Activated CD8-positive, alpha-beta memory T cell treated with anti-CD3 and anti-CD28 coated beads for 1 hour (primary cell): ENCODE measurements around the gene ST6GALNAC6.
"Not testable (repeated sequence)": the region's sequence is repeated elsewhere in the genome, so short reads cannot be mapped to it uniquely, and the experiment has no call there.

ENCODE experiments used
- DNase-seq, 2 donors: peaks; one replicate each; pipeline ENCODE4 v3.0.0-alpha.2; 2020; ENCODE audit warnings: low read depth in 1 of 2; ENCODE audit errors: extremely low read depth in 1 of 2

ST6GALNAC6 gene

DNA sequence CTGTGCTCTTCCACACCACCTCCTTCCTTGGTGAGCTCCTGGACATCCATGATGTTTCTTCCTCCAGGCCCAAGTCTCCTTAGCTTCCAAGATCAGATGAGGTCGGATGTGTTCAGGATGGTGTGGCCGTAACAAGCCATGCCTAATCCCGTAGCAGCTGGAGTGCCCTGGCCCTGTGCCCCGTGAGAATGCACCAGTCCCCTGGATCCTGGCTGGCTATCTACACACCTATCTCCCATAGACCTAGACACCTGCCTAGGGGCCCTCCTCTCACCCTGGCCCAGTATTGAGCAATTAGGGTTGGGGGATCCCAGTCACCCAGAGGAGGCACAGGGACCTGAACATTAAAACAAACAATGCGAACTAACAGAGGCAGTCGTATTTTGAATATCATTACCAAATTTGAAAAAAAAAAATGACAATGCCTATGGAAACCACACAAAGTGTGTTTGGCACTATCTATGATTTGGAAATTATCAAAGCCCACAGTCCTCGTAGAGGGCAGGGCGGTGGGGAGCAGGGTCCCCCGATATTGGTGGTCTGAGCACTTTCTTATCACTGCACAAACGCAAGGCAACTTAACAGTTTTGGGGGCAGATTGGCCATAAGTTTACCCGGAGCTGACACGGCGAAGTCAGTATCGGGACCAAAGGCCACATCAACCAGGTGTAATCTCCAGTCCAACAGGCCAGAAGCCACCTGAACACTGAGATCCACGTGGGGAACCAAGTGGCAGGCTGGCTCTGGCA, 58.1 kb downstream of the ST6GALNAC6 start:
- no peak for DNase-seq

DNA sequence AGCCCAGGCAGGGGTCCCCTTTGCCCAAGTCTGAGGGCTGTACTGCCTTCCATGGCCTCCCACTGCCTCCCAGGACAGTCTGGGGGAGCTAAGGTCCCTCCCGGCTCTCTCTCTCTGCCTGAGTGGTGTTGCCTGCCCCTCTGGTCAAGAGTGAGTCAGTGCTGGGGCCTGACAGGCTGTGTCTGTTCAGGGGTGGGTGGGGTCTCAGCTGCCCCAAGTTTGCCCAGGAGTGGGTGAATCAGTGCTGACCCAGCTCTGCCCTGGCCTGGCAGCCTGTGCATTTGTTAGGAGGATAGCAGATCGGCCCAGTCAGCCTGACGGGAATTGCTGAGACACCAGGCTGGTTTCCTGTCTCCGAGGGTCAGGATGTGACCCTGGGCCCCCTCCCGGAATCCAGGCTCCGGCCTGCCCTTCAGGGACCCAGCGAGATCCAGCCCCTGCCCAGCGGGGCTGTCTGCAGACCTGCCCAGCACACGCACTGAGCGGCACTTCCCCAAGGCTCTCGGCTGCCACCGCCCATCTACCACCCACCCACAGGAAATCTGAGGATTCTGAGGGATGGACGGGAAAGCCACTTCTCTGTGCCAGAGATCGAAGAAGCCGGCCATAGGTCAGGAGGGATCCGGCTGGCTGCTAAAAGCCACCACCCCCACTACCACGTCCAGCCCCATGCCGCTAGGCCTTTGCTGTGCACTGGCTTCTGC, 60.9 kb downstream of the ST6GALNAC6 start:
- DNase-seq = no peak

- DNase-seq = no peak
These were observed 62.1 kb downstream of the ST6GALNAC6 start for GRCh38 chr9:127837346-127837745.

DNA sequence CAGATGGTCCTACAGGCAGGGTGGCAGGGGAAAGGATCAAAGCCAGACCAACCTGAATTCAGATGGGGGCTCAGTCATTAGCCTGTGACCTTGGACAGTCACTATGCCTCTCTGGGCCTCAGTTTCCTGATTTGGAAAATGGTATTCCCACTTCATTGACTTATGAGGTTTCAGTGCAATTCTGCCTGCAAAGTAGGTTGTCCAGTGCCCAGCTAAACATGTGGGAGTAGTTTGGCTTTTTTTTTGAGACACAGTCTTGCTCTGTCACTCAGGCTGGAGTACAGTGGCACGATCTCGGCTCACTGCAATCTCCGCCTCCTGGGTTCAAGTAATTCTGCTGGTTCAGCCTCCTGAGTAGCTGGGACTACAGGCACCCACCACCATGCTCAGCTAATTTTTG, 62.8 kb downstream of the ST6GALNAC6 start:
- DNase-seq = not testable (repeated sequence)

- DNase-seq = no peak
These were observed 63.3 kb downstream of the ST6GALNAC6 start for GRCh38 chr9:127835991-127836516.
